ENCODE measurements around the gene KLHL11. TPM values are rescaled to one million over a fixed set of nuclear protein-coding genes. Genes with fewer than 3 reads are reported as not detected.
"Not testable (repeated sequence)": the region's sequence is repeated elsewhere in the genome, so short reads cannot be mapped to it uniquely, and the experiment has no call there.

The KLHL11 gene
- total RNA-seq, 1 donor from 2014 or later: 13.8 TPM

DNA sequence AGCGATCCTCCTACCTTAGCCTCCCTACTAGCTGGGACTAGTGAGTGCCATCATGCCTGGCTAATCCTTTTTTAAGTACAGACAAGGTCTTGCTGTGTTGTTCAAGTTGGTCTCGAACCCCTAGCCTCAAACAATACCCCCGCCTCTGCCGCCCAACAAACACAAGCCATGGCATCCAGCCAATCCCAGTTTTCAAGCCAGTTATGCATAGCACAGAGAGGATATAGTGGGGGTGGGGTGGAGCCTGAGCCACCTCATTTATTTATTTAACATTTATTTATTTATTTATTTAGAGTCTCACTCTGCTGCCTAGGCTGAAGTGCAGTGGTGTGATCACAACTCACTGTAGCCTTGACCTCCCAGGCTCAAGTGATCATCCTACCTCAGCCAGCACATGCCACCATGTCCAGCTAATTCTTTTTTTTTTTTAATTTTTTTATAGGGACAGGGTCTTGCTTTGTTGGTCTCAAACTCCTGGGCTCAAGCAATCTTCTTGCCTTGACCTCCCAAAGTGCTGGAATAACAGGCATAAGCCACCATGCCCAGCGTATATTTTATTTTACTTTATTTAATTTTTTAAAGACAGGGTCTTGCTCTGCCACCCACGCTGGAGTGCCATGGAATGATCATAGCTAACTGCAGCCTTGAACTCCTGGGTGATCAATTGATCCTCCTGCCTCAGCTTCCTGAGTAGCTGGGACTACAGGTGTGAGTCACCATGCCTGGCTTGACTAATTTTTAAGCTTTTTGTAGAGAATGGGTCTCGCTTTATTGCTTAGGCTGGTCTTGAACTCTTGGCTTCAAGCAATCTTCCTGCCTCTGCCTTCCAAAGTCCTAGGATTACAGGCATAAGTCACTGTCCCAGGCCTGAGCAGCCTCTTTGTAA is 26.2 kb upstream of the KLHL11 start:
- no peak for DNase-seq (ENCODE audit: low read depth)
- TF ChIP-seq, protein P1, sequence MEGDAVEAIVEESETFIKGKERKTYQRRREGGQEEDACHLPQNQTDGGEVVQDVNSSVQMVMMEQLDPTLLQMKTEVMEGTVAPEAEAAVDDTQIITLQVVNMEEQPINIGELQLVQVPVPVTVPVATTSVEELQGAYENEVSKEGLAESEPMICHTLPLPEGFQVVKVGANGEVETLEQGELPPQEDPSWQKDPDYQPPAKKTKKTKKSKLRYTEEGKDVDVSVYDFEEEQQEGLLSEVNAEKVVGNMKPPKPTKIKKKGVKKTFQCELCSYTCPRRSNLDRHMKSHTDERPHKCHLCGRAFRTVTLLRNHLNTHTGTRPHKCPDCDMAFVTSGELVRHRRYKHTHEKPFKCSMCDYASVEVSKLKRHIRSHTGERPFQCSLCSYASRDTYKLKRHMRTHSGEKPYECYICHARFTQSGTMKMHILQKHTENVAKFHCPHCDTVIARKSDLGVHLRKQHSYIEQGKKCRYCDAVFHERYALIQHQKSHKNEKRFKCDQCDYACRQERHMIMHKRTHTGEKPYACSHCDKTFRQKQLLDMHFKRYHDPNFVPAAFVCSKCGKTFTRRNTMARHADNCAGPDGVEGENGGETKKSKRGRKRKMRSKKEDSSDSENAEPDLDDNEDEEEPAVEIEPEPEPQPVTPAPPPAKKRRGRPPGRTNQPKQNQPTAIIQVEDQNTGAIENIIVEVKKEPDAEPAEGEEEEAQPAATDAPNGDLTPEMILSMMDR (conservative IDR thresholded peaks at IDR 0.05; ENCODE audit: low read depth, low read length): no peak
- no peak overlapping the region for H3K4me3 ChIP-seq (ENCODE audit: low read depth, low read length)

DNA sequence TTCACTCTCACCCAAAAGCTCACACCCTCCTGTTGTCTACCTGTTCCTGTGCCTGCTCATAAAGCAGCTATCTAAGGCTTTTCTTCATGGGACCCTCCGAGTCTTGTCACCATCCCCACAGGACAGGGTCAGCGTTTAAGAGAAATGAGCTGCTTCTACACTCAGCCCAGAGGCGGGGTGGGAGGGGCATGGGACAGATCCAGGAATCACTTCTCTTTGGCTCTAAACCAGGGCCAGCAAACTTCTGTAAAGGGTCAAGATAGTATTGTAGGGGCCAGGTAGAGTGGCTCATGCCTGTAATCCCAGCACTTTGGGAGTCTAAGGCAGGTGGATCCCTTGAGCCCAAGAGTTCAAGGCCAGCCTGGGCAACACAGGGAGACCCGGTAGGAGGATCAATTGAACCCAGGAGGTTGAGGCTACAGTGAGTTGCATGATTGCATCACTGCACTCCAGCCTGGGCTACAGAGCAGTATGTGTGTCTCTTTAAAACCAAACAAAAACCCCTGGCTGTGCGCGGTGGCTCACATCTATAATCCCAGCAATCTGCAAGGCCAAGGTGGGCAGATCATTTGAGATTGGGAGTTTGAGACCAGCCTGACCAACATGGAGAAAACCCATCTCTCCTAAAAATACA is 23.2 kb upstream of the KLHL11 start:
- TF ChIP-seq, protein P1 (conservative IDR thresholded peaks at IDR 0.05; ENCODE audit: low read depth, low read length): no peak
- no peak for DNase-seq (ENCODE audit: low read depth)
- no peak overlapping the region for H3K4me3 ChIP-seq (ENCODE audit: low read depth, low read length)

DNA sequence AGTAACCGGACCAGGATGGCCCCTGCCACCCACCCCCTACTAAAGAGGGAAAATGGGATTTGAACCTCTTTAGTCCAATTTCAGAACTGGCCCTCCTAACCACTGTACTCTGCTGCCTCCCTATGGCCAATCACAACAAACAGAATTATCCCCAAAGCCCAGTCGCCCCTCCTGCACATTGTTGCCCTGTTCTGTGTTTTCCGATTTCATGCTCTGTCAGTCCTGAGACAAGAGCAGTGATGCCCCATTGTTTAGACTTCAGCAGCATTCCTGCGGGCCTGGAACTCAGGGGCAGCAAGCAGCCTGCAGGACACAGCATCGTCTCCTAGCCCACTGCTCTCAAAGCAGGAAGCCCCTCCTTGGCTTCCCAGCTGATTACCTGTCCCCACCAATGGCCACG is 20.5 kb upstream of the KLHL11 start:
- DNase-seq (ENCODE audit: low read depth): no peak
- TF ChIP-seq, protein P1 (conservative IDR thresholded peaks at IDR 0.05; ENCODE audit: low read depth, low read length): peak; percentile 31
- H3K4me3 ChIP-seq (ENCODE audit: low read depth, low read length): no peak overlapping the region

DNA sequence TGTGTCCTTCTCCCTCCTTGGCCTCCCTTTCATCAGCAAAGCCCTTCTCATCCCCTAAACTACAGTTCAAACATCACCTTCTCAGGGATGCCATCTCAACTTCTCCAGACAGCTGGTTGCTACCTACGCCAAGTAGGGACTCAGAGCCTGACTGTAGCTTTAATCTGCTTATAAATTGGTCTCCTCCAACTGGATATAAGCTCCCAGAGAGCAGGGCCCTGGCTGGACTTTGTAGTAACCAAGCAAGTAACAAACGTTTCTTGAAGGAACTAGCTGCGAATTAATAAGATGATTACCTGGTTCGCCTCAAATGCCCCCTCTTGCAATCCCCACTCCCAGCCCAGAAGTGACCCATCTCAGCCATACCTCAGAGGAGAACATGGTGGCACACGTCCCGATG is 17.5 kb upstream of the KLHL11 start:
- TF ChIP-seq, protein P1 (conservative IDR thresholded peaks at IDR 0.05; ENCODE audit: low read depth, low read length): no peak
- no peak overlapping the region for H3K4me3 ChIP-seq (ENCODE audit: low read depth, low read length)
- DNase-seq (ENCODE audit: low read depth): no peak

DNA sequence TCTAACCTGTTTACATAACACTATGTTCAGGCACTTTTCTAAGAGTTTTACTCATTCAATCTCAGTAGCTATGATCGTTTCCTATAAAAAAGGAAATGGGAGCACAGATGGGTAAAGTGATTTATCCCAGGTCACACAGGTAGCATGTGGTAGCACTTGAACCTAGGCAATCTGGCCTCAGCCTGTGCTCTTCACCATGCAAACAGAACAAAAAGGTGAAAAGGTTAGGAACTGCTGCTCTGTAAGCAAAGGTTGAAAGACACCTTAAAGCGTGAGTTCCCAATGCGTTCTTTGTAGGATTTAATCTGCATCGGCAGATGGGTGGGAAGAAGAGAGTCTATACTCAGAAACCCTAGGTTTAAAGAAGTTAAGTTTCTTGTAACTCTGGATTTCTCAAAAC is 14.9 kb upstream of the KLHL11 start:
- TF ChIP-seq, protein P1 (conservative IDR thresholded peaks at IDR 0.05; ENCODE audit: low read depth, low read length): no peak
- no peak for DNase-seq (ENCODE audit: low read depth)
- H3K4me3 ChIP-seq (ENCODE audit: low read depth, low read length): no peak overlapping the region

DNA sequence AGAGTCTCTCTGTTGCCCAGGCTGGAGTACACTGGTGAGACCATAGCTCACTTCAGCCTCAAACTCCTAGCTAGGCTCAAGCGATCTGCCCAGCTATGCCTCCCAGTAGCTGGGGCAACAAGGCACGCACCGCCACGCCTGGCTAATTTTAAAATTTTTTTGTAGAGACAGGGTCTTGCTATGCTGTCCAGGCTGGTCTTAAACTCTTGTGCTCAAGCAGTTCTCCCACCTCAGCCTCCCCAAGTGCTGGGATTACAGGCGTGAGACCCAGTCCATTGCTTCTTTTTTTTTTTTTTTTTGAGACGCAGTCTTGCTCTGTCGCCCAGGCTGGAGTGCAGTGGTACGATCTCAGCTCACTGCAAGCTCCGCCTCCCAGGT is 9.1 kb upstream of the KLHL11 start:
- not testable (repeated sequence) for H3K4me3 ChIP-seq (ENCODE audit: low read depth, low read length); DNase-seq (ENCODE audit: low read depth)

DNA sequence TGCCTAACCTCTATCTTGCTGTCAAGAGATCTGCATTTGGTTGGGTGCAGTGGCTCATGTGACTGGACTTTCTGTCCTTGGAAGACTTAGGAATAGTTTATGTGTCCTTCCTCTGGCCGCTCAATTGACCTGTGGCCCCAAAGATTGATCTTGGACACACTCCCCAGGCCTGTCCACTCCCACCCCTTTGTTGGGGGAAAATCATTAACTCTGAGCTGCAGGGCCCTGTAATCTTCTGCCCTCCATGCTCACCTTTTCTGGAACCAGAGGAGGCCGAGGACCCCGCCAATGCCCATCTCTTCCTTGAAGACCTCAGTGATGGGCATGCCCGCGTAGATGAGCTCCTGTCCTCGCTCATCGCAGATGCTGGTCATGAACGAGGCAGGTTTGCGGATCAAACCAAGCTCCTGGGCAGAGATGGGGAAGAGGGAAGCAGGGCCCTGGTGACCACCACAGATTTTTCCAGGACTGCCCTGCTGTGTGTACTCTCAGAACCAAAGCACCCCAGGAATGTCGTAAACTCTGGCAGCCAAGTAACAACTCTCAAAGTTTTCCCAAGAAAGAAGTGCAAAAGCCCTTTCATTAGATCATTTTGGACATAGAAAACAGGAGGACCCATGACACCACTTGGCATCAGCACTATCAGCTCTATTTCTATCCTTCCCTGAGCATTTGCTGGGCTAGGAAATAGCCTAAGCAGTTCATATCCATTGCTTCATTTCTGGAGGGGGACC is 8.5 kb upstream of the KLHL11 start:
- no peak for DNase-seq (ENCODE audit: low read depth)
- H3K4me3 ChIP-seq (ENCODE audit: low read depth, low read length): no peak overlapping the region
- TF ChIP-seq, protein P1 (conservative IDR thresholded peaks at IDR 0.05; ENCODE audit: low read depth, low read length): no peak

Data from epithelial cell of proximal tubule (primary cell).